ENCODE data around the gene TXNDC16. TPM values are rescaled to one million over a fixed set of nuclear protein-coding genes. Genes with fewer than 3 reads are reported as not detected.

TXNDC16 gene
- total and polyA plus RNA-seq, 2 donors (not counting 3 experiments of a cell fraction or from before 2014, with no cell fraction given): 2.3 to 4.5 TPM

GRCh38 chr14:52589646-52590045 lies 37.3 kb upstream of the TXNDC16 start:
- H3K36me3 ChIP-seq (ENCODE audit: control insufficient read depth in 2 of 2, extremely low read depth in 1 of 2, insufficient read depth in 2 of 2, low read length in 2 of 2): no peaks in the 10 kb centered on the region
- H3K79me2 ChIP-seq (ENCODE audit: control insufficient read depth, insufficient read depth, low read length): no peaks in the 10 kb centered on the region
- dilution Hi-C loops (cut with MboI; ENCODE audit: extremely low pct_ligation_motif_present, low sequenced_read_pairs): no loop called here
- no peak overlapping the region for H3K4me2 ChIP-seq (ENCODE audit: insufficient read depth, low read length)
- no peak overlapping the region for H3K27ac ChIP-seq (ENCODE audit: insufficient read depth, low read depth, low read length)
- H3K4me3 ChIP-seq (replicated peaks in 1 of 3; ENCODE audit: insufficient read depth in 1 of 3, low read depth in 1 of 3, low read length in 3 of 3): no peak overlapping the region
- ChIA-PET POLR2A (no interaction called here), CTCF (interaction anchor here (1.2 kb wide), 1 partner anchor 10 kb away, joined by 5 read pairs; no protein-coding TSS in a partner anchor)
- no peak overlapping the region for H3K9ac ChIP-seq (replicated peaks; ENCODE audit: extremely low read depth, insufficient read depth, low read length)
- no peaks in the 10 kb centered on the region for H4K20me1 ChIP-seq (replicated peaks; ENCODE audit: control insufficient read depth, extremely low read depth, insufficient read depth, low read length)
- no peaks in the 10 kb centered on the region for H3K9me1 ChIP-seq (replicated peaks; ENCODE audit: control insufficient read depth, extremely low read depth, insufficient read depth, low read length)
- BruUV-seq (replicated peaks): no TSS peak
- TF ChIP-seq GATA2 (IDR thresholded peaks at IDR 0.05; ENCODE audit: insufficient read depth, insufficient read length, low read depth, low read length) (no peak), MYC (IDR thresholded peaks at IDR 0.05; ENCODE audit: low read depth, low read length) (no peak), CTCF (IDR thresholded peaks at IDR 0.05; ENCODE audit: extremely low read depth in 1 of 2, insufficient read depth in 1 of 2, low read depth in 1 of 2, low read length in 2 of 2) (no peak), FOS (IDR thresholded peaks at IDR 0.05; ENCODE audit: borderline replicate concordance, insufficient read depth, low read length) (no peak), POLR2AphosphoS5 (IDR thresholded peaks at IDR 0.05; ENCODE audit: insufficient read depth, low read depth, low read length) (no peak), MAX (IDR thresholded peaks at IDR 0.05; ENCODE audit: insufficient read depth, insufficient read length) (no peak), EZH2 (IDR thresholded peaks at IDR 0.05; ENCODE audit: borderline replicate concordance, low read depth, low read length, severe bottlenecking) (no peak), POLR2A (IDR thresholded peaks at IDR 0.05; ENCODE audit: low read depth, low read length) (no peak), JUN (IDR thresholded peaks at IDR 0.05; ENCODE audit: borderline replicate concordance, insufficient read depth, insufficient read length, low read depth) (no peak)
- intact Hi-C loops (cut with micrococcal nuclease): no loop called here
- H3K27me3 ChIP-seq (ENCODE audit: control insufficient read depth in 2 of 2, insufficient read depth in 2 of 2, low read length in 2 of 2): no peaks in the 10 kb centered on the region
- H2AFZ ChIP-seq (ENCODE audit: low read depth, low read length): no peak overlapping the region
- DNase-seq (ENCODE audit: low read depth, low spot score): no peak
- no peaks in the 10 kb centered on the region for H3K4me1 ChIP-seq (ENCODE audit: control insufficient read depth, extremely low read depth, insufficient read depth, low read length)
- no peaks in the 10 kb centered on the region for H3K9me3 ChIP-seq (replicated peaks; ENCODE audit: control insufficient read depth, insufficient read depth, low read length)
- no peak for FAIRE-seq
